HG02588 (cell line): ENCODE data around the gene SPACA4.

Experiments
- ATAC-seq: cut with Tn5 transposase; IDR thresholded peaks from one replicate; pipeline ENCODE4 v1.9.1; 2021; ENCODE audit warnings: mild to moderate bottlenecking, moderate library complexity; ENCODE audit not compliant: unreplicated experiment

Gene SPACA4

DNA sequence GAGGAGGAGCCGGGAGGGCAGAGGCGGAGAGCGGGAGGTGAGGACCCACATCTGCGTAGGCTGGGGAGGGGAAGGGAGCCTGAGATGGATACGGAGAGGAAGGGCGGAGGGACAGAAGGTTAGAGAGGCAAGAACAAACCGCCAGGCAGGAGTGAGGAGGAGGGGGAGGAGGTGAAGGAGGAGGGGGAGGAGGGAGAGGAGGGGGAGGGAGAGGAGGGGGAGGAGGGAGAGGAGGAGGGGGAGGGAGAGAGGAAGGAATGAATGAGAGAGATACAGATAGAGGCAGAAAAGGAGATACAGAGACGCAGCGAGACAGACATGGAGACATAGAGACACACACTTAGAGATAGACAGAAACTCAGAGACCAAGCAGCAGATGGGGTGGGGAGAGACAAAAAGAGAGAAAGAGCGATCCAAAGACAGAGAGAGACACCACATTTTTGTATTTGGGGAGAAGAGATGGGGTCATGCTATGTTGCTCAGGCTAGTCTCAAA is 40.2 kb downstream of the SPACA4 start:
- ATAC-seq, result no peak

GRCh38 chr19:48648134-48648533 is 41.6 kb downstream of the SPACA4 start:
- ATAC-seq, result no peak

DNA sequence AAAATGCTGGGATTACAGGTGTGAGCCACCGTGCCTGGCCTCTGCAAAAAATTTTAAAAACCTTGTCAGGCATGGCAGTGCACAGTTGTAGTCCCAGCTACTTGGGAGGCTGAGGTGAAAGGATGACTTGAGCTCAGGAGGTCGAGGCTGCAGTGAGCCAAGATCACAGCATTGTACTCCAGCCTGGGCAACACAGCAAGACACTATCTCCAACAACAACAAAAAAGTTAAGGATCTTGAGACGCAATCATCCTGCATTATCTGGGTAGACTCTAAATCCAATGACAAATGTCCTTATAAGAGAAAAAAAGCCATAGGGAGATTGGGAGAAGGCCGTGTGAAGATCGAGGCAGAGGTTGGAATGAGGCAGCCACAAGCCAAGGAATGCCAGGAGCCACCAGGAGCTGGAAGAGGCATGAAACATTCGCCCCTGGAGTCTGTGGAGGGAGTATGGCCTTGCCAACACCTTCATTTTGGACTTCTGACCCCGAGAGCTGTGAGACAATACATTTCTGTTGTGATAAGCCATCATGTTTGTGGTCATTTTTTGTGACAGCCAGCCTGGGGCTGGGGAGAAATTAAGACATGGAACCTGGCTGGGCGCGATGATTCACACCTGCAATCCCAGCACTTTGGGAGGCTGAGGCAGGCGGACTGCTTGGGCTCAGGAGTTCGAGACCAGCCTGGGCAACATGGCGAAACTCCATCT is 44.6 kb downstream of the SPACA4 start:
- no peak for ATAC-seq

DNA sequence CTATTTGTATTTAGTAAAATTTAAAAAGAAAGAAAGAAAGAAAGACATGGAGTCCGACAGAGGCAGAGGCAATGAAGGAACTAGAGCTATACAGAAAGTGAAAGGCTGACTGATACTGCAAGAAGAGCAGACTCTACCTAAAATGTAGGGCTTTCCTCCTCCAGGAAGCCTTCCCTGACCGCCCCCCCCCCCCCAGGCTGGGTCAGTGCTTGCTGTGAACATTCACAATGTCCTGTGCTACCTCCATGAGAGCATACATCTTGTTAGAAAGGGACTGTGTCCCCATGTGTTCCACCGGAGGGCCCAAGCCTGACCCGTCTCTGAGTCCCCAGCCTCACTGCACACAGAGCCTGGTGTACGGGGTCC is 45.1 kb downstream of the SPACA4 start:
- ATAC-seq, result no peak

DNA sequence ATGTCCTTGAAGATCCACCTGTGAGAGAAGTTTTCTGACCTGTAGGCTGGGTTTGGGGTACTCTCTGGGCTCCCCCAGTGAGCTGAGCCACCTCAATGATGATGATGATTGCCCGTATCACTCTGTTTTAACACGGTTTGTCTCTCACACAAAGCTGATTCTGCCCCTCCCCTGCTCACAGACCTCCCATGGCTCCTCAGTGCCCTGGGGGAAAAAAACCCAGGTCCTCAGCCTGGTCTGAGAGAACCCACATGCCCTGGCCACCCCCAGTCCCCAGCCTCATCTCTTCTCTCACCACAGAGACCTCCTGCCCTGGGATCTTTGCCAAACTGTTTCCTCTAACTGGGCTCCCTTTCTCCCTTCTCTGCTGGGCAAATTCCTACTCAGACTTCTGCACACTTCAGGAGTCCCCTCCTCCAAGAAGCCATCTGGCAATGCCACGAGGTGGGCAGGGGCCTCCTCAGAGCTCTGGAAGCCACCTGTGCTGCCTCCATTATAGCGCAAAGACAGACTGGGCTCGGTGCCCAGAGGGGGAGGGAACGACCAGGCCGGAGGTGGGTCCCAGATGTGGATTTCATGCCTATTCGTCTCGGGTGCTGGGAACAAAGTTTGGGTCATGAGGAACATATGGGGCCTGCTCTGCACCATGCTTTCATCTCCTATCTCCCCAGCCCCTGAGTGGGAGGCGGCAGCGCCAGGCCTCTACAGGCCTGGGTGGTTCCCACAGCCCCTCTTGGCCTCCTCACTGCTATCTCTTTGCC is 47.9 kb downstream of the SPACA4 start:
- ATAC-seq, result no peak

GRCh38 chr19:48656840-48657474 is 50.4 kb downstream of the SPACA4 start:
- no peak for ATAC-seq
